Peyer's patch (tissue), 4 donors: ENCODE measurements around the gene OR4F17. TPM values are rescaled to one million over a fixed set of nuclear protein-coding genes. Genes with fewer than 3 reads are reported as not detected.
A peak's percentile ranks its signal among the peaks of the same experiment; 100 is the strongest.
"Not testable (repeated sequence)": the region's sequence is repeated elsewhere in the genome, so short reads cannot be mapped to it uniquely, and the experiment has no call there.

Experiments
- DNase-seq, 3 donors: peaks; one replicate each; pipeline ENCODE4 v3.0.0-alpha.2; 2017 to 2019
- H3K27ac ChIP-seq, 4 donors: fragments of 200-600 bp; sonication (generic); one replicate each; pipeline ENCODE4 v1.5.1; 2016 to 2019
- H3K27me3 ChIP-seq, 2 donors: fragments of 200-600 bp; sonication (generic); one replicate each; pipeline ENCODE4 v1.5.1; 2019
- H3K36me3 ChIP-seq, 3 donors: fragments of 200-600 bp; sonication (generic); one replicate each; pipeline ENCODE4 v1.5.1; 2016 to 2019
- H3K4me1 ChIP-seq, 4 donors: fragments of 200-600 bp; sonication (generic); one replicate each; pipeline ENCODE4 v1.5.1; 2016 to 2019
- H3K4me3 ChIP-seq, 4 donors: fragments of 200-600 bp; sonication (generic); 1 replicate in 3 of 4; 2 replicates in 1 of 4; pipeline ENCODE4 v1.5.1; 2016 to 2019; ENCODE audit warnings: mild to moderate bottlenecking in 1 of 4
- H3K9me3 ChIP-seq, 4 donors: fragments of 200-600 bp; sonication (generic); one replicate each; pipeline ENCODE4 v1.5.1; 2016 to 2019; ENCODE audit warnings: mild to moderate bottlenecking in 1 of 4
- total RNA-seq, 4 donors: library from RNA; depleted of rRNA; stranded (reverse); fragments of >200 nt; gene quantifications; one replicate each; pipeline ENCODE4 v1.1.0, GENCODE V29; 2016

OR4F17 gene
- total RNA-seq: not detected

GRCh38 chr19:106804-107203, at the start of gene OR4F17:
OR4F17 (plus strand) TSS chr19:107104; CDS start chr19:110679, 3,575 bp downstream.
- DNase-seq, H3K9me3 ChIP-seq: not testable (repeated sequence)

GRCh38 chr19:70793-71192, 36.1 kb upstream of the OR4F17 start:
- H3K36me3 ChIP-seq, H3K27me3 ChIP-seq, H3K4me1 ChIP-seq, H3K27ac ChIP-seq, H3K9me3 ChIP-seq: not testable (repeated sequence)
- DNase-seq: peak in 2 of 3 donors; percentile 22 to 53
- H3K4me3 ChIP-seq: peak overlapping the region in 2 of 4 donors; percentile 22 to 37

More at GRCh38 chr19:106804-107203, at the start of gene OR4F17:
- not testable (repeated sequence) for H3K36me3 ChIP-seq, H3K27ac ChIP-seq, H3K4me3 ChIP-seq, H3K4me1 ChIP-seq, H3K27me3 ChIP-seq

- DNase-seq: not testable (repeated sequence)
Observed at GRCh38 chr19:82864-83263, 24.0 kb upstream of the OR4F17 start.

GRCh38 chr19:83626-84025, 23.3 kb upstream of the OR4F17 start:
- not testable (repeated sequence) for DNase-seq, H3K4me3 ChIP-seq, H3K27ac ChIP-seq, H3K4me1 ChIP-seq, H3K27me3 ChIP-seq, H3K9me3 ChIP-seq, H3K36me3 ChIP-seq

More at GRCh38 chr19:82864-83263, 24.0 kb upstream of the OR4F17 start:
- H3K27ac ChIP-seq, H3K4me3 ChIP-seq, H3K9me3 ChIP-seq, H3K27me3 ChIP-seq, H3K4me1 ChIP-seq, H3K36me3 ChIP-seq: not testable (repeated sequence)

- not testable (repeated sequence) for H3K9me3 ChIP-seq, H3K4me1 ChIP-seq, H3K27me3 ChIP-seq, H3K36me3 ChIP-seq, DNase-seq, H3K27ac ChIP-seq, H3K4me3 ChIP-seq
Observed at GRCh38 chr19:90678-91077, 16.2 kb upstream of the OR4F17 start.

- H3K27me3 ChIP-seq, H3K27ac ChIP-seq, H3K9me3 ChIP-seq, H3K4me1 ChIP-seq, DNase-seq, H3K36me3 ChIP-seq, H3K4me3 ChIP-seq: not testable (repeated sequence)
Observed at GRCh38 chr19:94794-95193, 12.1 kb upstream of the OR4F17 start.

- not testable (repeated sequence) for H3K36me3 ChIP-seq, H3K27ac ChIP-seq, H3K27me3 ChIP-seq, H3K4me1 ChIP-seq, H3K4me3 ChIP-seq, H3K9me3 ChIP-seq, DNase-seq
Observed at GRCh38 chr19:97647-98046, 9.3 kb upstream of the OR4F17 start.

- not testable (repeated sequence) for H3K27ac ChIP-seq, DNase-seq, H3K36me3 ChIP-seq, H3K27me3 ChIP-seq, H3K4me3 ChIP-seq, H3K9me3 ChIP-seq, H3K4me1 ChIP-seq
Observed at GRCh38 chr19:120443-121140, 13.7 kb downstream of the OR4F17 start.

Other genes starting within 250 kb of the OR4F17 start
- 100 to 1,000 TPM in 3 of 4 donors, 10 to 100 TPM in 1; 42.1 to 260 (median 188) TPM for gene PLPP2, start 184.3 kb downstream of the OR4F17 start, total RNA-seq
- gene MIER2, start 237.7 kb downstream of the OR4F17 start, total RNA-seq: 10 to 100 TPM in 3 of 4 donors, 1 to 10 TPM in 1; 6.0 to 27.3 (median 20.9) TPM